SK-N-MC (cell line): ENCODE data around the gene NVL.

Source experiments
- EZH2 ChIP-seq: fragments of 200-600 bp; sonication (generic); IDR thresholded peaks from one replicate; pipeline ENCODE4 v1.6.1; 2017; ENCODE audit warnings: antibody characterized with exemption
- FOXP2 ChIP-seq: optimal IDR thresholded peaks from 2 replicates; pipeline ENCODE3; 2011; ENCODE audit warnings: mild to moderate bottlenecking, moderate library complexity; ENCODE audit not compliant: insufficient read depth; ENCODE audit errors: extremely low read length, control extremely low read depth
- POLR2AphosphoS5 ChIP-seq: IDR thresholded peaks from 2 replicates; pipeline ENCODE4 v1.6.1; 2012; ENCODE audit warnings: mild to moderate bottlenecking, low read depth, low read length, borderline replicate concordance

- no peak for TF ChIP-seq POLR2AphosphoS5
- no peak for TF ChIP-seq EZH2
- no peak for TF ChIP-seq FOXP2
Measured at GRCh38 chr1:224256640-224257039, 73.3 kb downstream of the NVL start.
